ENCODE results near the gene RIOK3.

DNA sequence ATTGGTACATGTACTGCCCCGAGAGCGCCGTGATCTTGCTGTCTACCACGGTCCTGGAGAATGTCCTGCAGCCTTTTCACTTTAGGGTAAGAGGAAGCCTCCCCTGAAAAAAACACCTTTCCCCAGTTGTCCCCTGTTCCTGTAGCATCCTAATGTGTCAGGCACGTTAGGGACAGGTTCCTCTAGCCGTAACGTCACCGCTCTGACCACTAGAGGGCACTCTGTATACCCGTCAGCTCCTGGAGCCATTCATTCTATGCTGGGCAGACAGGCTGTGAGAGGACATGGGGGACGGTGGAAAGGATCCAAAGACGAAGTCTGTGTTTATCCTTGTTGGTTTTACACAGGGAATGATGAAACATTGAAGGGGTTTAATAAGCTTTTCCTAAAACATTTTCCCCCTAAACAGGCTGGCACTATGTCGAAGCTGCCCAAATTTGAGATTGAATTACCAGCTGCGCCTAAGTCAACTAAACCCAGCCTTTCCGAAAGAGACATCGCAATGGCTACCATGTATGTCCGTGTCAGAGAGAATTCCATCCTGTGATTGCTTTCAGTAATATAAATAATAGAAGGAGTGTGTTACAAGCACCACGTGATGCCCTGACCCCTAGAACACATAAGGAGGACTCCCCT, 62.9 kb downstream of the RIOK3 start:
- TF ChIP-seq POLR2A (IDR thresholded peaks at IDR 0.05; ENCODE audit: extremely low read depth, insufficient read length) (no peak), MYC (IDR thresholded peaks at IDR 0.05; ENCODE audit: low read depth, low read length) (no peak)
- TF ChIP-seq, protein P1, sequence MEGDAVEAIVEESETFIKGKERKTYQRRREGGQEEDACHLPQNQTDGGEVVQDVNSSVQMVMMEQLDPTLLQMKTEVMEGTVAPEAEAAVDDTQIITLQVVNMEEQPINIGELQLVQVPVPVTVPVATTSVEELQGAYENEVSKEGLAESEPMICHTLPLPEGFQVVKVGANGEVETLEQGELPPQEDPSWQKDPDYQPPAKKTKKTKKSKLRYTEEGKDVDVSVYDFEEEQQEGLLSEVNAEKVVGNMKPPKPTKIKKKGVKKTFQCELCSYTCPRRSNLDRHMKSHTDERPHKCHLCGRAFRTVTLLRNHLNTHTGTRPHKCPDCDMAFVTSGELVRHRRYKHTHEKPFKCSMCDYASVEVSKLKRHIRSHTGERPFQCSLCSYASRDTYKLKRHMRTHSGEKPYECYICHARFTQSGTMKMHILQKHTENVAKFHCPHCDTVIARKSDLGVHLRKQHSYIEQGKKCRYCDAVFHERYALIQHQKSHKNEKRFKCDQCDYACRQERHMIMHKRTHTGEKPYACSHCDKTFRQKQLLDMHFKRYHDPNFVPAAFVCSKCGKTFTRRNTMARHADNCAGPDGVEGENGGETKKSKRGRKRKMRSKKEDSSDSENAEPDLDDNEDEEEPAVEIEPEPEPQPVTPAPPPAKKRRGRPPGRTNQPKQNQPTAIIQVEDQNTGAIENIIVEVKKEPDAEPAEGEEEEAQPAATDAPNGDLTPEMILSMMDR (IDR thresholded peaks at IDR 0.05; ENCODE audit: low read depth, low read length), result peak; percentile 87
- TF ChIP-seq, protein P2, sequence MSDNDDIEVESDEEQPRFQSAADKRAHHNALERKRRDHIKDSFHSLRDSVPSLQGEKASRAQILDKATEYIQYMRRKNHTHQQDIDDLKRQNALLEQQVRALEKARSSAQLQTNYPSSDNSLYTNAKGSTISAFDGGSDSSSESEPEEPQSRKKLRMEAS (IDR thresholded peaks at IDR 0.05; ENCODE audit: low read depth, low read length), result no peak
